ENCODE data around the gene RFTN1. TPM values are rescaled to one million over a fixed set of nuclear protein-coding genes. Genes with fewer than 3 reads are reported as not detected.
A peak's percentile ranks its signal among the peaks of the same experiment; 100 is the strongest.

Gene RFTN1
- total and polyA plus RNA-seq, 10 of the 15 experiments (the other 5 are each of a cell fraction or from before 2014, with no cell fraction given), result 20.6 to 213 (median 147) TPM

DNA sequence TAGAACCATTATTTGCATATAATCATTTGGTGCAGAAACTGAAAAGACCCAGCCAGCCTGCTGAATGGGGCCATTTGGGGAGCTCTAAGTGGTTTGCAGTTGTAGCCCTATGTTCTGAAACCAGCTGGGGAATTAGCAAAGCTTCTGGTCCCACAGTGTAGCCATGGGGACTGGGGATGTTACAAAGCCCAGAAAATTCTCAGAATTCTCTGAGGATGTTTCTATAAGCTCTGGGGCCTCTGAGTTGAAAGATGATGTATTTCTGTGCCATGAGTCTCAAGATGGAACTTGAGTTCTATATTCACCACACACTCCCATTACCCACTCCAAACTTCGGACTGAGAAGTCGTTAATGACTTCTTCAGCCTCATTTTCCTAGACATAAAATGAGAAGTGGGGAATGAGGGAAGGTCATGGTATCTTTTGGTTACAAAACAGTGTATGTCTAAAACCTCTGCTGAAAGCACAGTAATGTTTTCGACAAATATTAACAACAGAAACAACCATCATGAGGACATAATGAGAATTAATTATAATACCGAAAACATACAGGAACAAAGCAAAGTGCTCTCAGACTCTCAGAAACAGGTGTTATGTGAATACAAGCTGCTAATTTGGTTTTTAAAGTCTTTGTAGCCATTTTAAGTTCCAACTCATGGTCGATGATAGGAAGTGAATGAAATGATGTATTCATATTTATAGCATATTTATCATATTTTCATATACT lies 89.4 kb downstream of the RFTN1 start (continued):
- TF ChIP-seq RAD51 (IDR thresholded peaks at IDR 0.05) (no peak), SPI1 (IDR thresholded peaks at IDR 0.05; ENCODE audit: borderline replicate concordance, insufficient read depth, low read depth, low read length) (peak; percentile 21; the same call in 1 of the 2 replicates), POU2F2 (IDR thresholded peaks at IDR 0.05; ENCODE audit: borderline replicate concordance, low read depth, low read length) (peak; percentile 85; the same call in 1 of the 3 replicates), CHD1 (IDR thresholded peaks at IDR 0.05; ENCODE audit: low read depth, low read length) (no peak), RCOR1 (conservative IDR thresholded peaks at IDR 0.05; ENCODE audit: low read depth, low read length) (no peak), YY1 (IDR thresholded peaks at IDR 0.05; ENCODE audit: low read depth, low read length) (peak; percentile 38; the same call in 1 of the 2 replicates), IRF4 (IDR thresholded peaks at IDR 0.05; ENCODE audit: low read depth, low read length) (peak; percentile 39; the same call in 1 of the 2 replicates), EP300 (IDR thresholded peaks at IDR 0.05; ENCODE audit: borderline replicate concordance in 1 of 2, control insufficient read depth in 1 of 2, low read depth in 2 of 2, low read length in 2 of 2) (peak in 1 of 2 experiments; percentile 38; a peak in 1 of 4 replicates), CREM (IDR thresholded peaks at IDR 0.05; ENCODE audit: low read depth) (no peak), ZNF622 (IDR thresholded peaks at IDR 0.05) (no peak), TCF12 (IDR thresholded peaks at IDR 0.05; ENCODE audit: low read depth, low read length) (peak; percentile 81; the same call in 1 of the 2 replicates), ZBTB33 (IDR thresholded peaks at IDR 0.05) (no peak), MEF2B (IDR thresholded peaks at IDR 0.05; ENCODE audit: partially characterized antibody, poor library complexity, severe bottlenecking) (peak; percentile 96)
- TF ChIP-seq, protein P1, sequence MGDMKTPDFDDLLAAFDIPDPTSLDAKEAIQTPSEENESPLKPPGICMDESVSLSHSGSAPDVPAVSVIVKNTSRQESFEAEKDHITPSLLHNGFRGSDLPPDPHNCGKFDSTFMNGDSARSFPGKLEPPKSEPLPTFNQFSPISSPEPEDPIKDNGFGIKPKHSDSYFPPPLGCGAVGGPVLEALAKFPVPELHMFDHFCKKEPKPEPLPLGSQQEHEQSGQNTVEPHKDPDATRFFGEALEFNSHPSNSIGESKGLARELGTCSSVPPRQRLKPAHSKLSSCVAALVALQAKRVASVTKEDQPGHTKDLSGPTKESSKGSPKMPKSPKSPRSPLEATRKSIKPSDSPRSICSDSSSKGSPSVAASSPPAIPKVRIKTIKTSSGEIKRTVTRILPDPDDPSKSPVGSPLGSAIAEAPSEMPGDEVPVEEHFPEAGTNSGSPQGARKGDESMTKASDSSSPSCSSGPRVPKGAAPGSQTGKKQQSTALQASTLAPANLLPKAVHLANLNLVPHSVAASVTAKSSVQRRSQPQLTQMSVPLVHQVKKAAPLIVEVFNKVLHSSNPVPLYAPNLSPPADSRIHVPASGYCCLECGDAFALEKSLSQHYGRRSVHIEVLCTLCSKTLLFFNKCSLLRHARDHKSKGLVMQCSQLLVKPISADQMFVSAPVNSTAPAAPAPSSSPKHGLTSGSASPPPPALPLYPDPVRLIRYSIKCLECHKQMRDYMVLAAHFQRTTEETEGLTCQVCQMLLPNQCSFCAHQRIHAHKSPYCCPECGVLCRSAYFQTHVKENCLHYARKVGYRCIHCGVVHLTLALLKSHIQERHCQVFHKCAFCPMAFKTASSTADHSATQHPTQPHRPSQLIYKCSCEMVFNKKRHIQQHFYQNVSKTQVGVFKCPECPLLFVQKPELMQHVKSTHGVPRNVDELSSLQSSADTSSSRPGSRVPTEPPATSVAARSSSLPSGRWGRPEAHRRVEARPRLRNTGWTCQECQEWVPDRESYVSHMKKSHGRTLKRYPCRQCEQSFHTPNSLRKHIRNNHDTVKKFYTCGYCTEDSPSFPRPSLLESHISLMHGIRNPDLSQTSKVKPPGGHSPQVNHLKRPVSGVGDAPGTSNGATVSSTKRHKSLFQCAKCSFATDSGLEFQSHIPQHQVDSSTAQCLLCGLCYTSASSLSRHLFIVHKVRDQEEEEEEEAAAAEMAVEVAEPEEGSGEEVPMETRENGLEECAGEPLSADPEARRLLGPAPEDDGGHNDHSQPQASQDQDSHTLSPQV (IDR thresholded peaks at IDR 0.05), result peak; percentile 22; the same call in 1 of the 2 replicates
